Spinal cord (tissue), 10 donors: Measurements from ENCODE around the gene SEMA6A. TPM values are rescaled to one million over a fixed set of nuclear protein-coding genes. Genes with fewer than 3 reads are reported as not detected.

Experiments
- DNase-seq, 6 donors: peaks; one replicate each; pipeline versions ENCODE4 v3.0.0 to v3.0.0-alpha.2; 2013 to 2015; ENCODE audit warnings: low spot score in 6 of 6, low read depth in 4 of 6
- H3K27ac ChIP-seq: one replicate; pipeline ENCODE4 v1.5.1; 2013; ENCODE audit warnings: low read depth, low read length, control low read depth
- H3K27me3 ChIP-seq: one replicate; pipeline ENCODE4 v1.6.1; 2013; ENCODE audit warnings: low read length; ENCODE audit not compliant: control insufficient read depth, insufficient read depth
- H3K36me3 ChIP-seq: one replicate; pipeline ENCODE4 v1.6.1; 2013; ENCODE audit warnings: low read length; ENCODE audit not compliant: control insufficient read depth, insufficient read depth
- H3K4me1 ChIP-seq: one replicate; pipeline ENCODE4 v1.6.1; 2013; ENCODE audit warnings: low read length; ENCODE audit not compliant: control insufficient read depth, insufficient read depth
- H3K4me3 ChIP-seq: one replicate; pipeline ENCODE4 v1.5.1; 2013; ENCODE audit warnings: low read depth, low read length, control low read depth
- H3K9me3 ChIP-seq: one replicate; pipeline ENCODE4 v1.6.1; 2013; ENCODE audit warnings: low read length; ENCODE audit not compliant: control insufficient read depth, insufficient read depth
- WGBS: methylation state at CpG from one replicate; pipeline ENCODE4 v1.1.5; 2013; ENCODE audit warnings: missing lambda C conversion rate; ENCODE audit not compliant: insufficient coverage; 5-methylcytosine and 5-hydroxymethylcytosine counted together
- polyA plus RNA-seq, 2 donors: library from polyadenylated mRNA; unstranded; fragments of 120-200 nt; gene quantifications; one replicate each; pipeline ENCODE4 v1.2.1, GENCODE V29; 2013; ENCODE audit not compliant: insufficient read length in 2 of 2
- total RNA-seq, 2 donors: library from RNA; depleted of rRNA in 1 of 2; stranded (reverse); fragments of 120-200 nt in 1 of 2; fragments of >200 nt in 1 of 2; gene quantifications; one replicate each; pipeline versions ENCODE4 v1.2.3 to v1.2.4, GENCODE V29; 2013 to 2014
- donor health status: healthy.

SEMA6A gene
- total and polyA plus RNA-seq, 4 donors, result 52.8 to 135 (median 98.0) TPM

- no peak overlapping the region for H3K4me3 ChIP-seq
- no peak for DNase-seq
- no peaks in the 10 kb centered on the region for H3K36me3 ChIP-seq
- no peaks in the 10 kb centered on the region for H3K9me3 ChIP-seq
- H3K4me1 ChIP-seq, result peaks cover 3% of the 10 kb centered on the region
- H3K27me3 ChIP-seq, result no peaks in the 10 kb centered on the region
- 63% methylated on average over 2 of the region's 5 CpGs for WGBS
- H3K27ac ChIP-seq, result no peak overlapping the region
Observed at GRCh38 chr5:116402235-116402634, 172.4 kb downstream of the SEMA6A start.

DNA sequence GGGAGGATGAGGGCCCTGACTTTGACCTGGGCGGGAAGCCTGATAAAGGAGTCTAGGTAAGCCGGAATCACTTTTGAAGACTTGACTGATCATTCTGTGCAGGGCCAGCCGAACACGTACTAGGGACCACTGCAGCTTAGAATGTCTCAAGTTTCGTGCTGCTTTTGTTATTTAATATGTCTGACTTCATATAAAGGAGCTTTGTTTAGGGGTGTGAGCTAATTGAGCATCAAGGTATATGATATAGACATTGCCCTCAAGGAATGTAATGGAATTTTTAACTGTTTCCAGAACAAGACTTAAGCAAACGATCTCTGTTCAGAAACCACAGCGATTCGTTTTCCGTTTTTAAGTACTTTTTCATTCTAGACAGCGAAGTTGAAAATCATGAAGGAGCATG lies 173.0 kb downstream of the SEMA6A start:
- Histone ChIP-seq H3K4me3 (no peak overlapping the region), H3K4me1 (peaks cover 8% of the 10 kb centered on the region), H3K36me3 (no peaks in the 10 kb centered on the region), H3K9me3 (no peaks in the 10 kb centered on the region), H3K27me3 (no peaks in the 10 kb centered on the region), H3K27ac (no peak overlapping the region)
- WGBS, result 86% methylated on average over 5 of the region's 10 CpGs
- no peak for DNase-seq

- peaks cover 25% of the 10 kb centered on the region for H3K4me1 ChIP-seq
- DNase-seq, result peak in 1 of 6 donors; percentile 62
- 83% methylated on average over 2 of the region's 2 CpGs for WGBS
- no peaks in the 10 kb centered on the region for H3K27me3 ChIP-seq
- no peak overlapping the region for H3K27ac ChIP-seq
- H3K36me3 ChIP-seq, result no peaks in the 10 kb centered on the region
- no peaks in the 10 kb centered on the region for H3K9me3 ChIP-seq
- H3K4me3 ChIP-seq, result no peak overlapping the region
Observed at GRCh38 chr5:116396476-116397099, 178.0 kb downstream of the SEMA6A start.

DNA sequence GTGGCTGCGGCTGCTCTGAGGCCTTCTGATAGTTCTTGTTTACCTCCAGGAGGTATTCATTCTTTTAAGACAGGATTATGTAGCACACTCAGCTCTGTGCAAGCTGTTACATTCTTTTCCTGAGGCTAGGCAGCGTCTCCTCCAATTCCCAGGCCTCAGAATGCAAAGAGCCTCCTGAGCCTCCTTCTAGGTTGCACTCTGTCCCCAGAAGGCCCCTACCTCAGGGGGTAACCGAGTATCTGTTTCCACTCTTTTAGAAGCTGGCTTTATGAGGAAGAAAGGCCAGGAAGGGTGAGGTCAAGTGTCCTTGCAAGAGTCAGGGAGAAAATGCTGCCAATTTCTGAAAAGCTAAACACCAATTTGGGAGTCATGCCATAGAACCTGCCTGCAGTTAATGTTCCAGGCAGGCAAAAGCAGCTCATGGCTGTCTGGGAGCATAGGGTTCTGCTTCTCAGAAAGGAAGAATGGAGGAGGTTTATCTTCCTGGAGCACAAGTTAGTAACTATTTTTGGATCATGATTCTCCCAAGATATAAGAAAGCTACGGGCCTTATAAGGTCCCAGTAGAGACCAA lies 178.9 kb downstream of the SEMA6A start:
- Histone ChIP-seq H3K36me3 (no peaks in the 10 kb centered on the region), H3K4me3 (no peak overlapping the region), H3K4me1 (peaks cover 25% of the 10 kb centered on the region), H3K27me3 (no peaks in the 10 kb centered on the region), H3K9me3 (no peaks in the 10 kb centered on the region), H3K27ac (peak overlapping the region; percentile 26)
- peak in 2 of 6 donors; percentile 47 to 67 for DNase-seq
- 32% methylated on average over 3 of the region's 4 CpGs for WGBS

- H3K27ac ChIP-seq, result peak overlapping the region; percentile 26
- no peak overlapping the region for H3K4me3 ChIP-seq
- DNase-seq, result peak in 1 of 6 donors; percentile 62
- peaks cover 25% of the 10 kb centered on the region for H3K4me1 ChIP-seq
- no peaks in the 10 kb centered on the region for H3K36me3 ChIP-seq
- no peaks in the 10 kb centered on the region for H3K9me3 ChIP-seq
- WGBS, result 45% methylated on average over 6 of the region's 9 CpGs
- no peaks in the 10 kb centered on the region for H3K27me3 ChIP-seq
Observed at GRCh38 chr5:116395226-116395625, 179.4 kb downstream of the SEMA6A start.

GRCh38 chr5:116394186-116394867 lies 180.3 kb downstream of the SEMA6A start:
- peaks cover 25% of the 10 kb centered on the region for H3K4me1 ChIP-seq
- 93% methylated on average over 4 of the region's 5 CpGs for WGBS
- H3K9me3 ChIP-seq, result no peaks in the 10 kb centered on the region
- no peaks in the 10 kb centered on the region for H3K36me3 ChIP-seq
- no peaks in the 10 kb centered on the region for H3K27me3 ChIP-seq
- H3K4me3 ChIP-seq, result no peak overlapping the region
- peak overlapping the region; percentile 26 for H3K27ac ChIP-seq
- DNase-seq, result no peak
